Uterus (tissue), 4 donors: ENCODE measurements around the gene LNPEP. TPM values are rescaled to one million over a fixed set of nuclear protein-coding genes. Genes with fewer than 3 reads are reported as not detected.

Source experiments
- DNase-seq, 2 donors: peaks; one replicate each; pipeline ENCODE4 v3.0.0-alpha.2; 2019 to 2020
- H3K27ac ChIP-seq, 2 donors: fragments of 200-600 bp; sonication (generic); 1 replicate in 1 of 2; 2 replicates in 1 of 2; pipeline ENCODE4 v1.5.1; 2016 to 2018
- H3K27me3 ChIP-seq, 2 donors: fragments of 200-600 bp; sonication (generic); one replicate each; pipeline ENCODE4 v1.5.1; 2018 to 2019; ENCODE audit warnings: control low read depth in 1 of 2
- H3K36me3 ChIP-seq, 2 donors: fragments of 200-600 bp; sonication (generic); one replicate each; pipeline ENCODE4 v1.5.1; 2019; ENCODE audit warnings: control low read depth in 1 of 2
- H3K4me1 ChIP-seq, 2 donors: fragments of 200-600 bp; sonication (generic); one replicate each; pipeline ENCODE4 v1.5.1; 2018 to 2019; ENCODE audit warnings: control low read depth in 1 of 2
- H3K4me3 ChIP-seq, 2 donors: fragments of 200-600 bp; sonication (generic); 1 replicate in 1 of 2; 2 replicates in 1 of 2; pipeline ENCODE4 v1.5.1; 2018 to 2019; ENCODE audit warnings: mild to moderate bottlenecking in 1 of 2
- H3K9me3 ChIP-seq, 2 donors: fragments of 200-600 bp; sonication (generic); one replicate each; pipeline ENCODE4 v1.5.1; 2019; ENCODE audit warnings: control low read depth in 1 of 2
- POLR2A ChIP-seq, 2 donors: fragments of 450-650 bp; IDR thresholded peaks; one replicate each; pipeline ENCODE4 v1.6.1; 2016; ENCODE audit warnings: antibody characterized with exemption in 2 of 2, mild to moderate bottlenecking in 1 of 2, moderate library complexity in 1 of 2
- intact Hi-C: fragments of 100-400 bp; cut with DNase I; formaldehyde crosslinking; loops from one replicate; pipeline ENCODE4 v1.15.1; 2023; ENCODE audit warnings: low total_unique reads
- total RNA-seq, 4 donors: library from RNA; depleted of rRNA in 3 of 4; stranded (reverse); fragments of >200 nt in 3 of 4; gene quantifications; one replicate each; pipeline versions ENCODE4 v1.1.0 to v1.2.4, GENCODE V29; 2014 to 2023
- TF ChIP-seq, protein P1 (sequence below), 4 experiments: fragments of 200-600 bp in 2 of 4; fragments of 450-650 bp in 2 of 4; sonication (generic) in 2 of 4; IDR thresholded peaks; one replicate each; pipeline ENCODE4 v1.5.1; 2016 to 2019; ENCODE audit warnings: antibody characterized with exemption in 4 of 4, mild to moderate bottlenecking in 2 of 4, moderate library complexity in 1 of 4
- donor health status: DM: yes; HTN: yes; CAD: no.

The LNPEP gene
- total RNA-seq, 4 donors from 2014 or later, result 32.5 to 93.9 (median 51.1) TPM

- Histone ChIP-seq H3K27me3 (no peaks in the 10 kb centered on the region), H3K4me1 (no peaks in the 10 kb centered on the region), H3K27ac (no peak overlapping the region), H3K4me3 (no peak overlapping the region), H3K36me3 (no peaks in the 10 kb centered on the region), H3K9me3 (no peaks in the 10 kb centered on the region)
- intact Hi-C loops, result no loop called here
- DNase-seq, result no peak
- TF ChIP-seq, protein P1, sequence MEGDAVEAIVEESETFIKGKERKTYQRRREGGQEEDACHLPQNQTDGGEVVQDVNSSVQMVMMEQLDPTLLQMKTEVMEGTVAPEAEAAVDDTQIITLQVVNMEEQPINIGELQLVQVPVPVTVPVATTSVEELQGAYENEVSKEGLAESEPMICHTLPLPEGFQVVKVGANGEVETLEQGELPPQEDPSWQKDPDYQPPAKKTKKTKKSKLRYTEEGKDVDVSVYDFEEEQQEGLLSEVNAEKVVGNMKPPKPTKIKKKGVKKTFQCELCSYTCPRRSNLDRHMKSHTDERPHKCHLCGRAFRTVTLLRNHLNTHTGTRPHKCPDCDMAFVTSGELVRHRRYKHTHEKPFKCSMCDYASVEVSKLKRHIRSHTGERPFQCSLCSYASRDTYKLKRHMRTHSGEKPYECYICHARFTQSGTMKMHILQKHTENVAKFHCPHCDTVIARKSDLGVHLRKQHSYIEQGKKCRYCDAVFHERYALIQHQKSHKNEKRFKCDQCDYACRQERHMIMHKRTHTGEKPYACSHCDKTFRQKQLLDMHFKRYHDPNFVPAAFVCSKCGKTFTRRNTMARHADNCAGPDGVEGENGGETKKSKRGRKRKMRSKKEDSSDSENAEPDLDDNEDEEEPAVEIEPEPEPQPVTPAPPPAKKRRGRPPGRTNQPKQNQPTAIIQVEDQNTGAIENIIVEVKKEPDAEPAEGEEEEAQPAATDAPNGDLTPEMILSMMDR (IDR thresholded peaks at IDR 0.05), result no peak
- no peak for TF ChIP-seq POLR2A (IDR thresholded peaks at IDR 0.05)
Observed at GRCh38 chr5:96901841-96902240, 34.0 kb upstream of the LNPEP start.

- Histone ChIP-seq H3K27me3 (no peaks in the 10 kb centered on the region), H3K36me3 (no peaks in the 10 kb centered on the region), H3K4me1 (no peaks in the 10 kb centered on the region), H3K4me3 (no peak overlapping the region), H3K9me3 (no peaks in the 10 kb centered on the region), H3K27ac (no peak overlapping the region)
- intact Hi-C loops, result no loop called here
- DNase-seq, result no peak
- TF ChIP-seq, protein P1 (IDR thresholded peaks at IDR 0.05), result no peak
- TF ChIP-seq POLR2A (IDR thresholded peaks at IDR 0.05), result no peak
Observed at GRCh38 chr5:96902876-96903275, 33.0 kb upstream of the LNPEP start.

GRCh38 chr5:96903300-96903699 lies 32.6 kb upstream of the LNPEP start:
- H3K36me3 ChIP-seq, result no peaks in the 10 kb centered on the region

GRCh38 chr5:96904054-96904931 lies 31.6 kb upstream of the LNPEP start:
- H3K27ac ChIP-seq, result no peak overlapping the region
- H3K36me3 ChIP-seq, result no peaks in the 10 kb centered on the region
- no peak for DNase-seq
- no peaks in the 10 kb centered on the region for H3K9me3 ChIP-seq
- H3K27me3 ChIP-seq, result no peaks in the 10 kb centered on the region
- TF ChIP-seq POLR2A (IDR thresholded peaks at IDR 0.05), result no peak
- TF ChIP-seq, protein P1 (IDR thresholded peaks at IDR 0.05), result no peak
- intact Hi-C loops, result no loop called here
- no peaks in the 10 kb centered on the region for H3K4me1 ChIP-seq
- H3K4me3 ChIP-seq, result no peak overlapping the region

More at GRCh38 chr5:96903300-96903699, 32.6 kb upstream of the LNPEP start:
- no peak for TF ChIP-seq POLR2A (IDR thresholded peaks at IDR 0.05)
- TF ChIP-seq, protein P1 (IDR thresholded peaks at IDR 0.05), result no peak
- intact Hi-C loops, result no loop called here
- Histone ChIP-seq H3K9me3 (no peaks in the 10 kb centered on the region), H3K27ac (no peak overlapping the region), H3K4me1 (no peaks in the 10 kb centered on the region), H3K4me3 (no peak overlapping the region), H3K27me3 (no peaks in the 10 kb centered on the region)
- DNase-seq, result no peak

DNA sequence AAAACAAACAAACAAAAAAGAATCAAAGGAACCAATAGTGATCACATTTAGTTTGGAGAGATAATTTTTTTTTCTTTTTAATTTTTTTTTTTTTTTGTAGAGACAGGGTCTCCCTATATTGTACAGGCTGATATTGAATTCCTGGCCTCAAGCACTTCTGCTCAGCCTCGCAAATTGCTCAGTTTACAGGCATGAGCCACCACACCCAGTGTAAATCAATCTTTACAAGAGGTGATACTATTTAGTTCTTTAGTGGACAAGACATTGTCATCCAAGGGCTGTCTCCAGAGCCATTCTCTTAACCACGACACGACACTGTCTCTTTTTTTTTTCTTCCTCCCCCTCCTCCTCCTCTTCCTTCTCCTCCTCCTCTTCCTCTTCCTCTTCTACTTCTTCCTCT lies 30.0 kb upstream of the LNPEP start:
- intact Hi-C loops, result no loop called here

More for the DNA sequence above, 30.0 kb upstream of the LNPEP start:
- H3K9me3 ChIP-seq, result no peaks in the 10 kb centered on the region
- H3K36me3 ChIP-seq, result no peaks in the 10 kb centered on the region
- H3K4me1 ChIP-seq, result no peaks in the 10 kb centered on the region
- no peak overlapping the region for H3K4me3 ChIP-seq
- no peak overlapping the region for H3K27ac ChIP-seq
- TF ChIP-seq, protein P1 (IDR thresholded peaks at IDR 0.05), result no peak
- TF ChIP-seq POLR2A (IDR thresholded peaks at IDR 0.05), result no peak
- no peak for DNase-seq
- H3K27me3 ChIP-seq, result no peaks in the 10 kb centered on the region
